ENCODE results near the gene OASL. TPM values are rescaled to one million over a fixed set of nuclear protein-coding genes. Genes with fewer than 3 reads are reported as not detected.

OASL gene
- total RNA-seq, 1 experiment from 2014 or later, result not detected

DNA sequence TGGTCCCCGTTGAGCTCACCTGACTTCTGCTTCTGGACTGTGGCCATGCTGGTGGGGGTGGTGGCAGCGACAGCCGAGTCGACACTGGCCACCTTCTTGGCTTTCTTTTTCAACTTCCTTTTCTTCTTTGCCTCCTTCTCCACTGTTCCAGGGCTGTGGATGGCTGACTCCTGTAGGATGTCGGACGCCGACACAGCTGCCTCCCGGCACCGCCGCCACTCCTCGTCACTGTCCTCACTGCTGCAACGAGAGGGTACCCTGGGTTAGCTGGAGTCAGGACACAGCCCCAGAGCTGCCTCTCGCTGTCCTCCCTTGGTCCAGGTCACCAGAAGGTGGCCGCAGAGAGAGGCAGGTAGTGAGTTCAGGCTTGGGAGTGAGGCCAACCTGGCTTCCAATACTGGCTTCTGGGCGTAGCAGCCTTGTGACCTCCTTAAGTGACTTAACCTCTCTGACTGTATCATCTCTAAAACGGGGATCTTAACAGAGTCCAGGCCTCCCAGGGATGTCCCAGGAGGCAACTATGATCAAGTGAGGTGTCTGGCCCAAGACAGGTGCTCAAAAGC lies 34.7 kb downstream of the OASL start:
- Histone ChIP-seq H3K23me2 (ENCODE audit: insufficient read length, low read depth, low read length, poor library complexity, severe bottlenecking) (no peaks in the 10 kb centered on the region), H2AK5ac (ENCODE audit: insufficient read length, low read length) (no peak overlapping the region), H2BK20ac (ENCODE audit: low read depth, low read length, poor library complexity, severe bottlenecking) (no peak overlapping the region), H3K79me2 (ENCODE audit: insufficient read depth, low read length) (no peaks in the 10 kb centered on the region), H2AFZ (ENCODE audit: low read length) (no peak overlapping the region), H3K9me3 (ENCODE audit: control insufficient read depth, low read depth, low read length) (no peaks in the 10 kb centered on the region), H4K20me1 (ENCODE audit: control insufficient read depth, insufficient read depth, insufficient read length) (no peaks in the 10 kb centered on the region), H4K91ac (ENCODE audit: insufficient read length, low read depth, low read length) (no peak overlapping the region), H4K8ac (replicated peaks; ENCODE audit: insufficient read length, low read depth, low read length) (no peak overlapping the region), H3T11ph (ENCODE audit: low read length) (no peak overlapping the region), H3K4me2 (ENCODE audit: insufficient read depth, insufficient read length, low read length) (no peak overlapping the region), H2BK12ac (ENCODE audit: insufficient read length, low read depth, low read length) (no peak overlapping the region), H3K9ac (ENCODE audit: extremely low read depth, insufficient read length, low read length) (no peak overlapping the region), H3K79me1 (ENCODE audit: insufficient read depth, low read depth, low read length, poor library complexity, severe bottlenecking) (no peaks in the 10 kb centered on the region), H2BK120ac (ENCODE audit: low read depth, low read length, poor library complexity, severe bottlenecking) (no peak overlapping the region), H3K18ac (ENCODE audit: insufficient read length, low read depth, low read length) (no peak overlapping the region), H2BK5ac (ENCODE audit: insufficient read length, low read length) (no peak overlapping the region), H3K27me3 (ENCODE audit: insufficient read depth, low read length) (no peaks in the 10 kb centered on the region), H2BK15ac (ENCODE audit: low read depth, low read length) (no peak overlapping the region), H3K56ac (ENCODE audit: insufficient read length, low read depth, low read length) (no peak overlapping the region), H3K27ac (ENCODE audit: insufficient read length, low read depth, low read length) (no peak overlapping the region), H3K4ac (ENCODE audit: low read depth, low read length) (no peak overlapping the region), H3K4me1 (ENCODE audit: insufficient read depth, low read length) (no peaks in the 10 kb centered on the region), H3K14ac (ENCODE audit: insufficient read depth, low read length) (no peak overlapping the region), H3K23ac (ENCODE audit: insufficient read length, low read depth, low read length) (no peak overlapping the region), H4K5ac (ENCODE audit: insufficient read length, low read depth, low read length) (no peak overlapping the region)
- no peak overlapping the region for H3K4me3 Mint-ChIP-seq
- no CpG with 5 or more reads among the region's 16 CpGs for WGBS (ENCODE audit: extremely low coverage, insufficient read length, low lambda C conversion rate)
- DNase-seq, result no peak
- H3K27ac Mint-ChIP-seq, result peak overlapping the region in 1 of 3 experiments; percentile 20; a peak in 1 of 7 replicates
- TF ChIP-seq, protein P1, sequence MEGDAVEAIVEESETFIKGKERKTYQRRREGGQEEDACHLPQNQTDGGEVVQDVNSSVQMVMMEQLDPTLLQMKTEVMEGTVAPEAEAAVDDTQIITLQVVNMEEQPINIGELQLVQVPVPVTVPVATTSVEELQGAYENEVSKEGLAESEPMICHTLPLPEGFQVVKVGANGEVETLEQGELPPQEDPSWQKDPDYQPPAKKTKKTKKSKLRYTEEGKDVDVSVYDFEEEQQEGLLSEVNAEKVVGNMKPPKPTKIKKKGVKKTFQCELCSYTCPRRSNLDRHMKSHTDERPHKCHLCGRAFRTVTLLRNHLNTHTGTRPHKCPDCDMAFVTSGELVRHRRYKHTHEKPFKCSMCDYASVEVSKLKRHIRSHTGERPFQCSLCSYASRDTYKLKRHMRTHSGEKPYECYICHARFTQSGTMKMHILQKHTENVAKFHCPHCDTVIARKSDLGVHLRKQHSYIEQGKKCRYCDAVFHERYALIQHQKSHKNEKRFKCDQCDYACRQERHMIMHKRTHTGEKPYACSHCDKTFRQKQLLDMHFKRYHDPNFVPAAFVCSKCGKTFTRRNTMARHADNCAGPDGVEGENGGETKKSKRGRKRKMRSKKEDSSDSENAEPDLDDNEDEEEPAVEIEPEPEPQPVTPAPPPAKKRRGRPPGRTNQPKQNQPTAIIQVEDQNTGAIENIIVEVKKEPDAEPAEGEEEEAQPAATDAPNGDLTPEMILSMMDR (conservative IDR thresholded peaks at IDR 0.05), result no peak
- peaks cover 3 to 4% of the 10 kb centered on the region in 2 experiments for H3K4me1 Mint-ChIP-seq
- no peaks in the 10 kb centered on the region for H3K27me3 Mint-ChIP-seq (ENCODE audit: low read depth)
- peaks cover 35 to 60% (median 56%) of the 10 kb centered on the region in 3 experiments for H3K36me3 Mint-ChIP-seq (ENCODE audit: insufficient read depth in 1 of 3, low read depth in 3 of 3)
- H3K9me3 Mint-ChIP-seq, result no peaks in the 10 kb centered on the region

Data from H9 (cell line).